NCI-H748 (cell line): Measurements from ENCODE around the gene ARID5B.

Experiments
- DNase-seq: peaks from one replicate; lab custom pipeline; 2025; ENCODE audit not compliant: unreplicated experiment; lab: John Stamatoyannopoulos, UW

ARID5B gene

GRCh38 chr10:61903221-61903927 lies 1.9 kb downstream of the ARID5B start:
- peak; percentile 74 for DNase-seq

- DNase-seq: no peak
Observed at GRCh38 chr10:61903928-61904344, 2.4 kb downstream of the ARID5B start.

GRCh38 chr10:61904733-61905725 lies 3.5 kb downstream of the ARID5B start:
- DNase-seq: peak; percentile 46

GRCh38 chr10:61905837-61906561 lies 4.5 kb downstream of the ARID5B start:
- DNase-seq: peak; percentile 6

GRCh38 chr10:61906562-61906901 lies 5.0 kb downstream of the ARID5B start:
- no peak for DNase-seq

GRCh38 chr10:61907011-61907410 lies 5.5 kb downstream of the ARID5B start:
- no peak for DNase-seq

- no peak for DNase-seq
Observed at GRCh38 chr10:61907587-61907986, 6.1 kb downstream of the ARID5B start.

GRCh38 chr10:61910226-61910805 lies 8.8 kb downstream of the ARID5B start:
- DNase-seq: no peak

GRCh38 chr10:61910894-61911293 lies 9.4 kb downstream of the ARID5B start:
- DNase-seq: no peak

GRCh38 chr10:61911425-61911824 lies 9.9 kb downstream of the ARID5B start:
- no peak for DNase-seq

- no peak for DNase-seq
Observed at GRCh38 chr10:61912981-61913380, 11.5 kb downstream of the ARID5B start.

GRCh38 chr10:61918140-61918539 lies 16.6 kb downstream of the ARID5B start:
- no peak for DNase-seq

- no peak for DNase-seq
Observed at GRCh38 chr10:61918989-61919388, 17.5 kb downstream of the ARID5B start.

GRCh38 chr10:61919646-61920215 lies 18.2 kb downstream of the ARID5B start:
- no peak for DNase-seq

- DNase-seq: no peak
Observed at GRCh38 chr10:61921143-61921542, 19.6 kb downstream of the ARID5B start.

- DNase-seq: no peak
Observed at GRCh38 chr10:61923210-61923949, 21.9 kb downstream of the ARID5B start.

GRCh38 chr10:61923950-61924274 lies 22.4 kb downstream of the ARID5B start:
- DNase-seq: no peak

GRCh38 chr10:61929555-61929954 lies 28.1 kb downstream of the ARID5B start:
- no peak for DNase-seq

- DNase-seq: no peak
Observed at GRCh38 chr10:61931620-61932332, 30.3 kb downstream of the ARID5B start.
